Keratinocyte (primary cell): ENCODE results near the gene RNASE8. TPM values are rescaled to one million over a fixed set of nuclear protein-coding genes. Genes with fewer than 3 reads are reported as not detected.

Experiments used
- DNase-seq: peaks from one replicate; pipeline ENCODE4 v3.0.0-alpha.2; 2011; ENCODE audit warnings: low read depth, missing footprints, low spot score
- FAIRE-seq: peaks from 2 replicates; lab custom pipeline; 2011; peaks lifted over from hg19 to GRCh38; lab: Jason Lieb, UNC
- H2AFZ ChIP-seq: 2 replicates; pipeline ENCODE4 v1.6.0; 2012; ENCODE audit warnings: low read length, control low read depth, inconsistent platforms; ENCODE audit not compliant: control insufficient read depth
- H3K27ac ChIP-seq: 2 replicates; pipeline ENCODE4 v1.5.1; 2011; ENCODE audit warnings: low read length; ENCODE audit not compliant: control insufficient read depth, insufficient read depth
- H3K27me3 ChIP-seq: 3 replicates; pipeline ENCODE4 v1.6.0; 2011; ENCODE audit warnings: low read length; ENCODE audit not compliant: control insufficient read depth, insufficient read depth; ENCODE audit errors: extremely low read depth
- H3K36me3 ChIP-seq, 2 experiments: 2 replicates in 1 of 2; 3 replicates in 1 of 2; pipeline ENCODE4 v1.5.1; 2011; ENCODE audit warnings: low read length in 2 of 2, mild to moderate bottlenecking in 1 of 2; ENCODE audit not compliant: control insufficient read depth in 2 of 2, insufficient read depth in 2 of 2; ENCODE audit errors: extremely low read depth in 1 of 2
- H3K4me1 ChIP-seq: 3 replicates; pipeline ENCODE4 v1.5.1; 2011; ENCODE audit warnings: low read length; ENCODE audit not compliant: control insufficient read depth, insufficient read depth; ENCODE audit errors: extremely low read depth
- H3K4me2 ChIP-seq: 3 replicates; pipeline ENCODE4 v1.6.0; 2011; ENCODE audit warnings: low read depth, low read length; ENCODE audit not compliant: control insufficient read depth, insufficient read depth; ENCODE audit errors: extremely low read depth
- H3K4me3 ChIP-seq, 3 experiments: fragments of 200-600 bp in 1 of 3; sonication (generic) in 1 of 3; 2 replicates in 2 of 3; 3 replicates in 1 of 3; pipeline ENCODE4 v1.5.1; 2011 to 2016; ENCODE audit warnings: low read length in 3 of 3, mild to moderate bottlenecking in 3 of 3, control low read depth in 2 of 3, inconsistent platforms in 1 of 3, low read depth in 1 of 3, mixed read lengths in 1 of 3, mixed run types in 1 of 3, moderate library complexity in 1 of 3; ENCODE audit not compliant: control insufficient read depth in 2 of 3, insufficient read depth in 2 of 3; ENCODE audit errors: extremely low read depth in 1 of 3
- H3K79me2 ChIP-seq: 2 replicates; pipeline ENCODE4 v1.6.0; 2012; ENCODE audit warnings: low read length; ENCODE audit not compliant: control insufficient read depth, insufficient read depth
- H3K9ac ChIP-seq: 3 replicates; pipeline ENCODE4 v1.6.0; 2011; ENCODE audit warnings: low read length; ENCODE audit not compliant: control insufficient read depth, insufficient read depth; ENCODE audit errors: extremely low read depth
- H3K9me1 ChIP-seq: 3 replicates; pipeline ENCODE4 v1.6.0; 2011; ENCODE audit warnings: low read length; ENCODE audit not compliant: control insufficient read depth, insufficient read depth; ENCODE audit errors: extremely low read depth
- H3K9me3 ChIP-seq: 2 replicates; pipeline ENCODE4 v1.5.1; 2012; ENCODE audit warnings: low read depth, low read length; ENCODE audit not compliant: control insufficient read depth
- H4K20me1 ChIP-seq: 3 replicates; pipeline ENCODE4 v1.6.0; 2011; ENCODE audit warnings: low read length; ENCODE audit not compliant: control insufficient read depth, insufficient read depth; ENCODE audit errors: extremely low read depth
- EZH2 ChIP-seq: IDR thresholded peaks from one replicate; pipeline ENCODE4 v1.6.1; 2012; ENCODE audit warnings: inconsistent platforms, mild to moderate bottlenecking, low read length, moderate library complexity
- dilution Hi-C: fragments of 300-500 bp; cut with MboI; formaldehyde crosslinking; loops from one replicate; pipeline ENCODE4 v1.7.0; 2020; ENCODE audit warnings: low sequenced_read_pairs; ENCODE audit not compliant: extremely low pct_ligation_motif_present
- polyA plus RNA-seq, 5 experiments: library from polyadenylated mRNA; depleted of rRNA in 3 of 5; stranded (reverse) in 3 of 5; stranded (forward) in 1 of 5; unstranded in 1 of 5; fragments of >200 nt; gene quantifications; 1 replicate in 1 of 5; 2 replicates in 3 of 5; 3 replicates in 1 of 5; pipeline versions ENCODE4 v1.2.1 to v1.2.3, GENCODE V29; 2011 to 2012; ENCODE audit warnings: missing spikeins in 2 of 5, low read depth in 1 of 5, low replicate concordance in 1 of 5
- TF ChIP-seq, protein P1 (sequence below), 3 experiments: IDR thresholded peaks in 1 of 3; conservative IDR thresholded peaks in 1 of 3; optimal IDR thresholded peaks in 1 of 3; 2 replicates in 2 of 3; 3 replicates in 1 of 3; pipeline versions ENCODE3 to v1.5.1; 2011; ENCODE audit warnings: low read length in 3 of 3, mild to moderate bottlenecking in 3 of 3, moderate library complexity in 2 of 3, control low read depth in 1 of 3, inconsistent platforms in 1 of 3; ENCODE audit not compliant: insufficient read depth in 2 of 3; ENCODE audit errors: extremely low read depth in 1 of 3

The RNASE8 gene
- polyA plus RNA-seq, 1 donor (not counting 4 experiments of a cell fraction or from before 2014, with no cell fraction given): not detected

DNA sequence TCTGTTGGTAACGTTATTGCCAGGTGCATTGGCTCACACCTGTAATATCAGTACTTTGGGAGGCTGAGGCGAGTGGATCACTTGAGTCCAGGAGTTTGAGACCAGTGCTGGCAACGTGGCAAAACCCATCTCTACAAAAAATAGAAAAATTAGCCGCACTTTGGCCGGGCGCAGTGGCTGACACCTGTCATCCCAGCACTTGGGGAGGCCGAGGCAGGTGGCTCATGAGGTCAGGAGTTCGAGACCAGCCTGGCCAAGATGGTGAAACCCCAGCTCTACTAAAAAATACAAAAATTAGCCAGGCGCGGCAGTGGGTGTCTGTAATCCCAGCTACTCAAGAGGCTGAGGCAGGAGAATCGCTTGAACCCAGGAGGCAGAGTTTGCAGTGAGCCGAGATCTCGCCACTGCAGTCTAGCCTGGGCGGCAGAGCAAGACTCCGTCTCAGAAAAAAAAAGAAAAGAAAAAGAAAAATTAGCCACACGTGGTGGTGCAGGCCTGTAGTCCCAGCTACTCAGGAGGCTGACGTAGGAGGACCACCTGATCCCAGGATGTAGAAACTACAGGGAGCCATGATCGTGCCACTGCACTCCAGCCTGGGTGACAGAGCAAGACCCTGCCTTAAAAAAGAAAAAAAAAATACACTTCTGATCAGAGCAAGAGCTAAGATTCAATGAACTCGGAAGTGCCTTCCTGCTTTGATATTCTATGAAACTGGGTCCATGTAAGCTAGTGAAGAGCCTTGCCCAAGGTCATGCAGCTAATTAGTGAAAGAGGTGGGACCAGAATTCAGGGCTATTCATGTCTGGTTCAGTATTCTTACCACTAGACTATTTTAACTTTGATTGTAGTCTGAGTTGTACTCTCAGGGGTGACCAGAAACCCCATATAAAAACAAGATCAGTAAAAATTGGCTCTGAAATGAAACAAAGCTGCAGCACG lies 4.2 kb upstream of the RNASE8 start:
- TF ChIP-seq, protein P1, sequence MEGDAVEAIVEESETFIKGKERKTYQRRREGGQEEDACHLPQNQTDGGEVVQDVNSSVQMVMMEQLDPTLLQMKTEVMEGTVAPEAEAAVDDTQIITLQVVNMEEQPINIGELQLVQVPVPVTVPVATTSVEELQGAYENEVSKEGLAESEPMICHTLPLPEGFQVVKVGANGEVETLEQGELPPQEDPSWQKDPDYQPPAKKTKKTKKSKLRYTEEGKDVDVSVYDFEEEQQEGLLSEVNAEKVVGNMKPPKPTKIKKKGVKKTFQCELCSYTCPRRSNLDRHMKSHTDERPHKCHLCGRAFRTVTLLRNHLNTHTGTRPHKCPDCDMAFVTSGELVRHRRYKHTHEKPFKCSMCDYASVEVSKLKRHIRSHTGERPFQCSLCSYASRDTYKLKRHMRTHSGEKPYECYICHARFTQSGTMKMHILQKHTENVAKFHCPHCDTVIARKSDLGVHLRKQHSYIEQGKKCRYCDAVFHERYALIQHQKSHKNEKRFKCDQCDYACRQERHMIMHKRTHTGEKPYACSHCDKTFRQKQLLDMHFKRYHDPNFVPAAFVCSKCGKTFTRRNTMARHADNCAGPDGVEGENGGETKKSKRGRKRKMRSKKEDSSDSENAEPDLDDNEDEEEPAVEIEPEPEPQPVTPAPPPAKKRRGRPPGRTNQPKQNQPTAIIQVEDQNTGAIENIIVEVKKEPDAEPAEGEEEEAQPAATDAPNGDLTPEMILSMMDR (optimal IDR thresholded peaks at IDR 0.05 in 1 of 3, IDR thresholded peaks at IDR 0.05 in 1 of 3, conservative IDR thresholded peaks at IDR 0.05 in 1 of 3; ENCODE audit: extremely low read depth in 1 of 3, insufficient read depth in 2 of 3, low read length in 3 of 3): no peak
- no peak for TF ChIP-seq EZH2
- no peak overlapping the region for H3K4me3 ChIP-seq
- no peak overlapping the region for H3K27ac ChIP-seq
- H3K4me2 ChIP-seq: no peak overlapping the region
- dilution Hi-C loops: no loop called here
- FAIRE-seq (no peak), DNase-seq (no peak)
- no peaks in the 10 kb centered on the region for H3K4me1 ChIP-seq
- H3K36me3 ChIP-seq: no peaks in the 10 kb centered on the region
- H3K79me2 ChIP-seq: no peaks in the 10 kb centered on the region
- no peaks in the 10 kb centered on the region for H3K9me3 ChIP-seq
- no peak overlapping the region for H2AFZ ChIP-seq
- H3K9ac ChIP-seq: no peak overlapping the region
- H3K27me3 ChIP-seq: no peaks in the 10 kb centered on the region
- no peaks in the 10 kb centered on the region for H4K20me1 ChIP-seq
- no peaks in the 10 kb centered on the region for H3K9me1 ChIP-seq

- no peak for TF ChIP-seq EZH2
- TF ChIP-seq, protein P1 (optimal IDR thresholded peaks at IDR 0.05 in 1 of 3, IDR thresholded peaks at IDR 0.05 in 1 of 3, conservative IDR thresholded peaks at IDR 0.05 in 1 of 3; ENCODE audit: extremely low read depth in 1 of 3, insufficient read depth in 2 of 3, low read length in 3 of 3): no peak
- H3K36me3 ChIP-seq: no peaks in the 10 kb centered on the region
- no peaks in the 10 kb centered on the region for H3K9me3 ChIP-seq
- dilution Hi-C loops: no loop called here
- H3K27ac ChIP-seq: no peak overlapping the region
- no peaks in the 10 kb centered on the region for H3K27me3 ChIP-seq
- no peak overlapping the region for H3K4me2 ChIP-seq
- no peaks in the 10 kb centered on the region for H3K79me2 ChIP-seq
- H2AFZ ChIP-seq: no peak overlapping the region
- H3K4me3 ChIP-seq: no peak overlapping the region
- no peak overlapping the region for H3K9ac ChIP-seq
- H3K9me1 ChIP-seq: no peaks in the 10 kb centered on the region
- no peaks in the 10 kb centered on the region for H3K4me1 ChIP-seq
- H4K20me1 ChIP-seq: no peaks in the 10 kb centered on the region
- no peak for FAIRE-seq
- no peak for DNase-seq
Measured at GRCh38 chr14:21054123-21054767, 3.4 kb upstream of the RNASE8 start.
